Measurements from ENCODE around the gene UTS2R.

- no peak for TF ChIP-seq CTCF (IDR thresholded peaks at IDR 0.05)
- TF ChIP-seq POLR2A (IDR thresholded peaks at IDR 0.05) = no peak
Observed at GRCh38 chr17:82356845-82357355, 14.7 kb upstream of the UTS2R start.
